Hematopoietic multipotent progenitor cell treated with erythropoietin and hydrocortisone succinate and interleukin-3 and kit ligand, for 8 days (in vitro differentiated cells): ENCODE data around the gene NUP160.
A peak's percentile ranks its signal among the peaks of the same experiment; 100 is the strongest.
"Not testable (repeated sequence)": the region's sequence is repeated elsewhere in the genome, so short reads cannot be mapped to it uniquely, and the experiment has no call there.

Experiments
- DNase-seq: peaks from one replicate; pipeline ENCODE4 v3.0.0-alpha.2; 2015

NUP160 gene

GRCh38 chr11:47784785-47785381, 63.3 kb downstream of the NUP160 start:
- no peak for DNase-seq

- no peak for DNase-seq
Measured at GRCh38 chr11:47783087-47783610, 65.0 kb downstream of the NUP160 start.

GRCh38 chr11:47778878-47779483, 69.2 kb downstream of the NUP160 start:
- DNase-seq = no peak

- no peak for DNase-seq
Measured at GRCh38 chr11:47775240-47775869, 72.8 kb downstream of the NUP160 start.

GRCh38 chr11:47773882-47774281, 74.3 kb downstream of the NUP160 start:
- DNase-seq = no peak

- not testable (repeated sequence) for DNase-seq
Measured at GRCh38 chr11:47769556-47769955, 78.6 kb downstream of the NUP160 start.

GRCh38 chr11:47768101-47768612, 80.0 kb downstream of the NUP160 start:
- DNase-seq = peak; percentile 74

GRCh38 chr11:47766509-47767227, 81.5 kb downstream of the NUP160 start:
- peak; percentile 71 for DNase-seq

GRCh38 chr11:47765086-47765485, 83.1 kb downstream of the NUP160 start:
- DNase-seq = no peak

GRCh38 chr11:47759291-47759690, 88.9 kb downstream of the NUP160 start:
- DNase-seq = not testable (repeated sequence)

- no peak for DNase-seq
Measured at GRCh38 chr11:47756208-47756607, 91.9 kb downstream of the NUP160 start.

GRCh38 chr11:47750725-47751124, 97.4 kb downstream of the NUP160 start:
- no peak for DNase-seq

- not testable (repeated sequence) for DNase-seq
Measured at GRCh38 chr11:47742494-47742893, 105.7 kb downstream of the NUP160 start.

- not testable (repeated sequence) for DNase-seq
Measured at GRCh38 chr11:47737817-47738216, 110.3 kb downstream of the NUP160 start.

GRCh38 chr11:47732271-47732670, 115.9 kb downstream of the NUP160 start:
- no peak for DNase-seq

GRCh38 chr11:47731475-47731874, 116.7 kb downstream of the NUP160 start:
- no peak for DNase-seq
